GM21717 (cell line): ENCODE results near the gene RPL31.
"Not testable (repeated sequence)": the region's sequence is repeated elsewhere in the genome, so short reads cannot be mapped to it uniquely, and the experiment has no call there.

Experiments used
- ATAC-seq: cut with Tn5 transposase; IDR thresholded peaks from one replicate; pipeline ENCODE4 v1.9.1; 2021; ENCODE audit warnings: mild to moderate bottlenecking, moderate library complexity; ENCODE audit not compliant: unreplicated experiment

Gene RPL31

GRCh38 chr2:101023327-101024107 is 21.4 kb downstream of the RPL31 start:
- ATAC-seq = no peak

- no peak for ATAC-seq
Measured at GRCh38 chr2:101025561-101025960, 23.5 kb downstream of the RPL31 start.

- ATAC-seq = no peak
Measured at GRCh38 chr2:101026253-101026701, 24.2 kb downstream of the RPL31 start.

GRCh38 chr2:101026923-101027469 is 24.9 kb downstream of the RPL31 start:
- no peak for ATAC-seq

- ATAC-seq = no peak
Measured at GRCh38 chr2:101027852-101028251, 25.8 kb downstream of the RPL31 start.

- ATAC-seq = no peak
Measured at GRCh38 chr2:101030866-101031554, 28.9 kb downstream of the RPL31 start.

GRCh38 chr2:101032084-101032776 is 30.1 kb downstream of the RPL31 start:
- ATAC-seq = no peak

- ATAC-seq = no peak
Measured at GRCh38 chr2:101036562-101036961, 34.5 kb downstream of the RPL31 start.

- ATAC-seq = no peak
Measured at GRCh38 chr2:101037161-101037755, 35.2 kb downstream of the RPL31 start.

GRCh38 chr2:101038455-101039255 is 36.6 kb downstream of the RPL31 start:
- no peak for ATAC-seq

GRCh38 chr2:101040072-101040471 is 38.0 kb downstream of the RPL31 start:
- no peak for ATAC-seq

GRCh38 chr2:101040761-101041160 is 38.7 kb downstream of the RPL31 start:
- ATAC-seq = no peak

- no peak for ATAC-seq
Measured at GRCh38 chr2:101041413-101041812, 39.3 kb downstream of the RPL31 start.

- no peak for ATAC-seq
Measured at GRCh38 chr2:101045330-101045729, 43.2 kb downstream of the RPL31 start.

- ATAC-seq = no peak
Measured at GRCh38 chr2:101047075-101047766, 45.1 kb downstream of the RPL31 start.

GRCh38 chr2:101047774-101048173 is 45.7 kb downstream of the RPL31 start:
- no peak for ATAC-seq

GRCh38 chr2:101048756-101049155 is 46.7 kb downstream of the RPL31 start:
- no peak for ATAC-seq

- ATAC-seq = not testable (repeated sequence)
Measured at GRCh38 chr2:101050886-101051285, 48.8 kb downstream of the RPL31 start.

GRCh38 chr2:101052147-101052546 is 50.1 kb downstream of the RPL31 start:
- no peak for ATAC-seq

GRCh38 chr2:101053117-101053516 is 51.0 kb downstream of the RPL31 start:
- ATAC-seq = no peak
